WERI-Rb-1 (cell line): ENCODE measurements around the gene NAPG.
"Not testable (repeated sequence)": the region's sequence is repeated elsewhere in the genome, so short reads cannot be mapped to it uniquely, and the experiment has no call there.

Source experiments
- DNase-seq: peaks from one replicate; pipeline ENCODE4 v3.0.0-alpha.2; 2020
- H3K27ac ChIP-seq: fragments of 250-450 bp; sonication (Bioruptor Pico); 2 replicates; pipeline ENCODE4 v1.5.1; 2020; ENCODE audit warnings: mild to moderate bottlenecking, moderate library complexity
- H3K27me3 ChIP-seq: fragments of 250-450 bp; sonication (Bioruptor Pico); 2 replicates; pipeline ENCODE4 v1.5.1; 2021; ENCODE audit warnings: mild to moderate bottlenecking, low read depth, moderate library complexity; ENCODE audit not compliant: insufficient read depth, severe bottlenecking
- H3K36me3 ChIP-seq: fragments of 250-450 bp; sonication (Bioruptor Pico); 2 replicates; pipeline ENCODE4 v1.5.1; 2020; ENCODE audit warnings: mild to moderate bottlenecking, moderate library complexity
- H3K4me3 ChIP-seq: 2 replicates; pipeline ENCODE4 v1.5.1; 2011; ENCODE audit warnings: low read depth, mild to moderate bottlenecking, control low read depth, low read length
- H3K9me3 ChIP-seq: fragments of 250-450 bp; sonication (Bioruptor Pico); 2 replicates; pipeline ENCODE4 v1.5.1; 2021; ENCODE audit warnings: mild to moderate bottlenecking, moderate library complexity; ENCODE audit not compliant: severe bottlenecking

The NAPG gene

DNA sequence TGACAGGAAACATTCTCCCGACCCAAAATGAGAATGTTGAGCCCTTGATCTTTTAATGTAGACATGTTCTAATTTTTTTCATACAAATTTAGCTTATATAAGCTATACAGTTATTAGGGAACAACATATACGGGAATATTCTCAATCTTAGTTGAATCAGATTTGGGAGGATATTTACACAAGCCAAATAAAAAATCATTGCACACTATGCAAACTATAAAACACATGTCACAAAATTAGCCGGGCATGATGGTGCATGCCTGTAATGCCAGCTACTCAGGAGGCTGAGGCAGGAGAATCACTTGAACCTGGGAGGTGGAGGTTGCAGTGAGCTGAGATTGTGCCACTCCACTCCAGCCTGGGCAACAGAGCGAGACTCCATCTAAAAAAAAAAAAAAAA is 71.9 kb downstream of the NAPG start:
- not testable (repeated sequence) for H3K4me3 ChIP-seq, H3K27me3 ChIP-seq, H3K9me3 ChIP-seq, DNase-seq, H3K27ac ChIP-seq, H3K36me3 ChIP-seq

GRCh38 chr18:10600701-10601100 is 74.9 kb downstream of the NAPG start:
- not testable (repeated sequence) for DNase-seq, H3K4me3 ChIP-seq, H3K27ac ChIP-seq, H3K27me3 ChIP-seq, H3K9me3 ChIP-seq, H3K36me3 ChIP-seq
